ENCODE data around the gene KCNAB1. TPM values are rescaled to one million over a fixed set of nuclear protein-coding genes. Genes with fewer than 3 reads are reported as not detected.
A peak's percentile ranks its signal among the peaks of the same experiment; 100 is the strongest.
"Not testable (repeated sequence)": the region's sequence is repeated elsewhere in the genome, so short reads cannot be mapped to it uniquely, and the experiment has no call there.

Gene KCNAB1
- total RNA-seq, 1 experiment from 2014 or later: not detected

GRCh38 chr3:156227704-156228103 lies 107.3 kb downstream of the KCNAB1 start:
- intact Hi-C loops (cut with micrococcal nuclease; ENCODE audit: unreplicated experiment): no loop called here
- CTCF ChIA-PET: no interaction called here
- Histone ChIP-seq H3K27ac (ENCODE audit: low read depth, low read length, poor library complexity, severe bottlenecking) (no peak overlapping the region), H3K9me3 (ENCODE audit: low read depth, low read length, poor library complexity, severe bottlenecking) (no peaks in the 10 kb centered on the region), H3K36me3 (ENCODE audit: insufficient read depth, low read length, poor library complexity, severe bottlenecking) (no peaks in the 10 kb centered on the region), H3K4me1 (ENCODE audit: insufficient read depth, low read length, poor library complexity, severe bottlenecking) (no peaks in the 10 kb centered on the region), H3K4me3 (ENCODE audit: low read depth, low read length, poor library complexity, severe bottlenecking) (no peak overlapping the region), H3K27me3 (replicated peaks; ENCODE audit: insufficient read depth, low read depth, low read length, poor library complexity) (no peaks in the 10 kb centered on the region)
- TF ChIP-seq CTCF (conservative IDR thresholded peaks at IDR 0.05; ENCODE audit: low read depth, low read length): no peak
- no peak for TF ChIP-seq EZH2 (IDR thresholded peaks at IDR 0.05; ENCODE audit: borderline replicate concordance, low read depth, low read length, poor library complexity, severe bottlenecking)
- POLR2A ChIA-PET (ENCODE audit: low non-redundant PET): no interaction called here
- BruUV-seq (replicated peaks): no TSS peak
- no peak for DNase-seq (ENCODE audit: low spot score)

- ChIA-PET POLR2A (ENCODE audit: low non-redundant PET) (no interaction called here), CTCF (no interaction called here)
- intact Hi-C loops (cut with micrococcal nuclease; ENCODE audit: unreplicated experiment): no loop called here
- Histone ChIP-seq H3K4me3 (ENCODE audit: low read depth, low read length, poor library complexity, severe bottlenecking) (no peak overlapping the region), H3K4me1 (ENCODE audit: insufficient read depth, low read length, poor library complexity, severe bottlenecking) (no peaks in the 10 kb centered on the region), H3K9me3 (ENCODE audit: low read depth, low read length, poor library complexity, severe bottlenecking) (no peaks in the 10 kb centered on the region), H3K36me3 (ENCODE audit: insufficient read depth, low read length, poor library complexity, severe bottlenecking) (no peaks in the 10 kb centered on the region), H3K27me3 (replicated peaks; ENCODE audit: insufficient read depth, low read depth, low read length, poor library complexity) (no peaks in the 10 kb centered on the region), H3K27ac (ENCODE audit: low read depth, low read length, poor library complexity, severe bottlenecking) (no peak overlapping the region)
- no peak for TF ChIP-seq EZH2 (IDR thresholded peaks at IDR 0.05; ENCODE audit: borderline replicate concordance, low read depth, low read length, poor library complexity, severe bottlenecking)
- no peak for TF ChIP-seq CTCF (conservative IDR thresholded peaks at IDR 0.05; ENCODE audit: low read depth, low read length)
- no peak for DNase-seq (ENCODE audit: low spot score)
- BruUV-seq (replicated peaks): no TSS peak
Observed at GRCh38 chr3:156230278-156230900, 110.0 kb downstream of the KCNAB1 start.

GRCh38 chr3:156231221-156231620 lies 110.8 kb downstream of the KCNAB1 start:
- H3K4me3 ChIP-seq (ENCODE audit: low read depth, low read length, poor library complexity, severe bottlenecking); BruUV-seq (replicated peaks); DNase-seq (ENCODE audit: low spot score); intact Hi-C loops (cut with micrococcal nuclease; ENCODE audit: unreplicated experiment); H3K4me1 ChIP-seq (ENCODE audit: insufficient read depth, low read length, poor library complexity, severe bottlenecking); H3K36me3 ChIP-seq (ENCODE audit: insufficient read depth, low read length, poor library complexity, severe bottlenecking); H3K27me3 ChIP-seq (replicated peaks; ENCODE audit: insufficient read depth, low read depth, low read length, poor library complexity); CTCF ChIA-PET; H3K9me3 ChIP-seq (ENCODE audit: low read depth, low read length, poor library complexity, severe bottlenecking); POLR2A ChIA-PET (ENCODE audit: low non-redundant PET); H3K27ac ChIP-seq (ENCODE audit: low read depth, low read length, poor library complexity, severe bottlenecking): not testable (repeated sequence)

- H3K4me1 ChIP-seq (ENCODE audit: insufficient read depth, low read length, poor library complexity, severe bottlenecking): no peaks in the 10 kb centered on the region
- ChIA-PET POLR2A (ENCODE audit: low non-redundant PET) (no interaction called here), CTCF (no interaction called here)
- peak; percentile 7 for DNase-seq (ENCODE audit: low spot score)
- intact Hi-C loops (cut with micrococcal nuclease; ENCODE audit: unreplicated experiment): no loop called here
- no peak overlapping the region for H3K4me3 ChIP-seq (ENCODE audit: low read depth, low read length, poor library complexity, severe bottlenecking)
- H3K27me3 ChIP-seq (replicated peaks; ENCODE audit: insufficient read depth, low read depth, low read length, poor library complexity): no peaks in the 10 kb centered on the region
- TF ChIP-seq CTCF (conservative IDR thresholded peaks at IDR 0.05; ENCODE audit: low read depth, low read length) (no peak), EZH2 (IDR thresholded peaks at IDR 0.05; ENCODE audit: borderline replicate concordance, low read depth, low read length, poor library complexity, severe bottlenecking) (no peak)
- no peaks in the 10 kb centered on the region for H3K9me3 ChIP-seq (ENCODE audit: low read depth, low read length, poor library complexity, severe bottlenecking)
- BruUV-seq (replicated peaks): no TSS peak
- H3K36me3 ChIP-seq (ENCODE audit: insufficient read depth, low read length, poor library complexity, severe bottlenecking): no peaks in the 10 kb centered on the region
- no peak overlapping the region for H3K27ac ChIP-seq (ENCODE audit: low read depth, low read length, poor library complexity, severe bottlenecking)
Observed at GRCh38 chr3:156233876-156234275, 113.5 kb downstream of the KCNAB1 start.
